ENCODE data around the gene NOL9.

Gene NOL9

GRCh38 chr1:6586404-6586816, 32.1 kb upstream of the NOL9 start:
- no peak for TF ChIP-seq CTCF (IDR thresholded peaks at IDR 0.05)

- TF ChIP-seq CTCF (IDR thresholded peaks at IDR 0.05) = no peak
Observed at GRCh38 chr1:6585841-6586240, 31.5 kb upstream of the NOL9 start.

- no peak for TF ChIP-seq CTCF (IDR thresholded peaks at IDR 0.05)
Observed at GRCh38 chr1:6585081-6585722, 30.9 kb upstream of the NOL9 start.

GRCh38 chr1:6584126-6585080, 30.1 kb upstream of the NOL9 start:
- TF ChIP-seq CTCF (IDR thresholded peaks at IDR 0.05) = no peak

GRCh38 chr1:6582370-6582769, 28.1 kb upstream of the NOL9 start:
- TF ChIP-seq CTCF (IDR thresholded peaks at IDR 0.05) = no peak

- TF ChIP-seq CTCF (IDR thresholded peaks at IDR 0.05) = no peak
Observed at GRCh38 chr1:6581561-6582305, 27.4 kb upstream of the NOL9 start.

GRCh38 chr1:6580593-6581409, 26.5 kb upstream of the NOL9 start:
- no peak for TF ChIP-seq CTCF (IDR thresholded peaks at IDR 0.05)

All from LNCAP (cell line).